HepG2 (cell line): Measurements from ENCODE around the gene VPS25. TPM values are rescaled to one million over a fixed set of nuclear protein-coding genes. Genes with fewer than 3 reads are reported as not detected.
A peak's percentile ranks its signal among the peaks of the same experiment; 100 is the strongest.

Experiments used
- ARID5B ChIP-seq: IDR thresholded peaks from 2 replicates; pipeline ENCODE4 v1.4.0; 2020; ENCODE audit warnings: mild to moderate bottlenecking, missing genetic modification reagents
- BHLHE40 ChIP-seq: IDR thresholded peaks from 2 replicates; pipeline ENCODE4 v1.6.1; 2011; ENCODE audit warnings: low read length, improper control_type of control experiment
- FOXC1 ChIP-seq: sonication (generic); formaldehyde crosslinking; IDR thresholded peaks from 2 replicates; pipeline ENCODE4 v1.8.0; 2022; ENCODE audit warnings: mild to moderate bottlenecking, missing genetic modification reagents, borderline replicate concordance
- GLI4 ChIP-seq: sonication (generic); formaldehyde crosslinking; IDR thresholded peaks from 2 replicates; pipeline ENCODE4 v1.5.1; 2020; ENCODE audit warnings: missing genetic modification reagents, mild to moderate bottlenecking, moderate library complexity, borderline replicate concordance
- HES4 ChIP-seq: sonication (generic); formaldehyde crosslinking; IDR thresholded peaks from 2 replicates; pipeline ENCODE4 v1.9.0; 2021; ENCODE audit warnings: mild to moderate bottlenecking, missing genetic modification reagents, borderline replicate concordance
- JUN ChIP-seq: sonication (generic); formaldehyde crosslinking; IDR thresholded peaks from 2 replicates; pipeline ENCODE4 v1.4.0; 2020; ENCODE audit warnings: mild to moderate bottlenecking, missing genetic modification reagents
- JUNB ChIP-seq: sonication (generic); formaldehyde crosslinking; IDR thresholded peaks from 2 replicates; pipeline ENCODE4 v1.8.0; 2022; ENCODE audit warnings: missing genetic modification reagents, mild to moderate bottlenecking, borderline replicate concordance
- KDM5B ChIP-seq: sonication (generic); formaldehyde crosslinking; IDR thresholded peaks from 2 replicates; pipeline ENCODE4 v1.4.0; 2020; ENCODE audit warnings: missing genetic modification reagents, mild to moderate bottlenecking, borderline replicate concordance
- KLF11 ChIP-seq: IDR thresholded peaks from 2 replicates; pipeline ENCODE4 v1.6.1; 2016; ENCODE audit warnings: missing compliant biosample characterization
- KLF13 ChIP-seq: sonication (generic); formaldehyde crosslinking; IDR thresholded peaks from 2 replicates; pipeline ENCODE4 v1.4.0; 2020; ENCODE audit warnings: mild to moderate bottlenecking, missing genetic modification reagents
- MEIS1 ChIP-seq: sonication (generic); formaldehyde crosslinking; IDR thresholded peaks from 2 replicates; pipeline ENCODE4 v1.9.0; 2021; ENCODE audit warnings: mild to moderate bottlenecking, missing genetic modification reagents, moderate library complexity, borderline replicate concordance
- NFIB ChIP-seq: sonication (generic); formaldehyde crosslinking; IDR thresholded peaks from 2 replicates; pipeline ENCODE4 v1.9.0; 2021; ENCODE audit warnings: missing genetic modification reagents, mild to moderate bottlenecking, borderline replicate concordance
- NONO ChIP-seq, 2 experiments: fragments of 450-650 bp in 1 of 2; sonication (generic) in 1 of 2; formaldehyde crosslinking in 1 of 2; IDR thresholded peaks in 1 of 2; conservative IDR thresholded peaks in 1 of 2; 2 replicates each; pipeline versions ENCODE4 v1.6.1 to v1.8.0; 2017 to 2022; ENCODE audit warnings: mild to moderate bottlenecking in 1 of 2, missing genetic modification reagents in 1 of 2, moderate library complexity in 1 of 2
- PPARG ChIP-seq: conservative IDR thresholded peaks from 2 replicates; pipeline ENCODE4 v1.6.1; 2016; ENCODE audit warnings: missing biosample characterization, missing genetic modification reagents
- SNAPC5 ChIP-seq: sonication (generic); formaldehyde crosslinking; IDR thresholded peaks from 2 replicates; pipeline ENCODE4 v1.8.1; 2023; ENCODE audit warnings: mild to moderate bottlenecking, missing genetic modification reagents, borderline replicate concordance
- SP1 ChIP-seq, 2 experiments: fragments of 450-650 bp in 1 of 2; sonication (generic) in 1 of 2; formaldehyde crosslinking in 1 of 2; IDR thresholded peaks; 2 replicates each; pipeline versions ENCODE4 v1.4.0 to v1.6.1; 2016 to 2020; ENCODE audit warnings: missing genetic modification reagents in 1 of 2
- TERF1 ChIP-seq: sonication (generic); formaldehyde crosslinking; IDR thresholded peaks from 2 replicates; pipeline ENCODE4 v1.8.0; 2022; ENCODE audit warnings: mild to moderate bottlenecking, missing genetic modification reagents, moderate library complexity
- ZBTB14 ChIP-seq: sonication (generic); formaldehyde crosslinking; IDR thresholded peaks from 2 replicates; pipeline ENCODE4 v1.4.0; 2020; ENCODE audit warnings: missing genetic modification reagents
- ZNF329 ChIP-seq: sonication (generic); formaldehyde crosslinking; IDR thresholded peaks from 2 replicates; pipeline ENCODE4 v1.9.0; 2021; ENCODE audit warnings: low read depth, mild to moderate bottlenecking, missing genetic modification reagents
- ZNF556 ChIP-seq: sonication (generic); formaldehyde crosslinking; IDR thresholded peaks from 2 replicates; pipeline ENCODE4 v1.4.0; 2020; ENCODE audit warnings: mild to moderate bottlenecking, missing genetic modification reagents, borderline replicate concordance
- ZNF747 ChIP-seq: sonication (generic); formaldehyde crosslinking; IDR thresholded peaks from 2 replicates; pipeline ENCODE4 v1.8.1; 2023; ENCODE audit warnings: missing genetic modification reagents, mild to moderate bottlenecking, borderline replicate concordance
- ZNF766 ChIP-seq: sonication (generic); formaldehyde crosslinking; IDR thresholded peaks from 2 replicates; pipeline ENCODE4 v1.5.0; 2020; ENCODE audit warnings: missing genetic modification reagents, borderline replicate concordance
- polyA plus RNA-seq, 8 experiments: library from polyadenylated mRNA; depleted of rRNA in 3 of 8; stranded (reverse) in 7 of 8; unstranded in 1 of 8; fragments of >200 nt; fragmentation: Illumina TruSeq in 4 of 8; extraction: Trizol in 4 of 8; gene quantifications; 2 replicates each; pipeline versions ENCODE4 v1.2.1 to v1.2.3, GENCODE V29; 2011 to 2016; ENCODE audit warnings: low read depth in 4 of 8, missing spikeins in 1 of 8, mixed read lengths in 1 of 8; ENCODE audit not compliant: insufficient read depth in 1 of 8
- total RNA-seq, 5 experiments: library from RNA; depleted of rRNA; stranded (reverse); fragments of >200 nt; fragmentation: Illumina TruSeq; extraction: Trizol; gene quantifications; 2 replicates each; pipeline ENCODE4 v1.2.3, GENCODE V29; 2016; ENCODE audit warnings: low read depth in 1 of 5

The VPS25 gene
- total and polyA plus RNA-seq, 2 of the 13 experiments (the other 11 are each of a cell fraction or from before 2014, with no cell fraction given) = 161 to 249 TPM

- TF ChIP-seq ZBTB14 (CRISPR knock-in tag) (0 out of 2 replicates have a peak, but pooled peaks have one; percentile 48), ZNF747 (peak; percentile 98), ARID5B (peak; percentile 3; the same call in 1 of the 2 replicates), NONO (IDR thresholded peaks at IDR 0.05) (no peak), NONO (CRISPR knock-in tag; conservative IDR thresholded peaks at IDR 0.05) (peak; percentile 85), MEIS1 (peak; percentile 52), SP1 (IDR thresholded peaks at IDR 0.05) (no peak), SP1 (CRISPR knock-in tag; IDR thresholded peaks at IDR 0.05) (peak; percentile 77), KLF13 (CRISPR knock-in tag) (no peak), JUN (CRISPR knock-in tag) (peak; percentile 18; the same call in 1 of the 2 replicates), FOXC1 (CRISPR knock-in tag) (peak; percentile 84), PPARG (CRISPR knock-in tag) (peak; percentile 50), KDM5B (CRISPR knock-in tag) (peak; percentile 86), JUNB (CRISPR knock-in tag) (0 out of 2 replicates have a peak, but pooled peaks have one; percentile 17), TERF1 (CRISPR knock-in tag) (peak; percentile 93; the same call in 1 of the 2 replicates), KLF11 (CRISPR knock-in tag) (peak; percentile 94; the same call in 1 of the 2 replicates), HES4 (CRISPR knock-in tag) (peak; percentile 72; the same call in 1 of the 2 replicates), ZNF329 (peak; percentile 80; the same call in 1 of the 2 replicates), BHLHE40 (peak; percentile 81), SNAPC5 (CRISPR knock-in tag) (peak; percentile 87; the same call in 1 of the 2 replicates), ZNF766 (peak; percentile 97), ZNF556 (CRISPR knock-in tag) (peak; percentile 86; the same call in 1 of the 2 replicates), NFIB (CRISPR knock-in tag) (0 out of 2 replicates have a peak, but pooled peaks have one; percentile 9), GLI4 (peak; percentile 33)
These were observed 28.2 kb upstream of the VPS25 start, which contains the start of gene EZH1 (continued) for GRCh38 chr17:42744806-42745617.
